HepG2 (cell line): ENCODE measurements around the gene UBE2O. TPM values are rescaled to one million over a fixed set of nuclear protein-coding genes. Genes with fewer than 3 reads are reported as not detected.

Source experiments
- ARNT2 ChIP-seq: sonication (generic); formaldehyde crosslinking; IDR thresholded peaks from 2 replicates; pipeline ENCODE4 v1.8.0; 2022; ENCODE audit warnings: mild to moderate bottlenecking, low read depth, missing genetic modification reagents, moderate library complexity
- ETV5 ChIP-seq: IDR thresholded peaks from 2 replicates; pipeline ENCODE4 v1.6.1; 2018; ENCODE audit warnings: missing biosample characterization, missing genetic modification reagents, inconsistent platforms, borderline replicate concordance
- FOXP1 ChIP-seq, 2 experiments: fragments of 450-650 bp in 1 of 2; IDR thresholded peaks; 2 replicates each; pipeline ENCODE4 v1.6.1; 2017 to 2018; ENCODE audit warnings: antibody characterized with exemption in 1 of 2
- HNRNPH1 ChIP-seq: fragments of 200-400 bp; formaldehyde crosslinking; optimal IDR thresholded peaks from 2 replicates; pipeline ENCODE3; 2017; ENCODE audit warnings: mild to moderate bottlenecking, low read depth, low read length
- ISL2 ChIP-seq: sonication (generic); formaldehyde crosslinking; IDR thresholded peaks from 2 replicates; pipeline ENCODE4 v1.5.0; 2020; ENCODE audit warnings: missing genetic modification reagents
- JUND ChIP-seq: sonication (generic); formaldehyde crosslinking; IDR thresholded peaks from 2 replicates; pipeline ENCODE4 v1.8.0; 2022; ENCODE audit warnings: mild to moderate bottlenecking, missing genetic modification reagents
- MED13 ChIP-seq: sonication (generic); formaldehyde crosslinking; IDR thresholded peaks from 2 replicates; pipeline ENCODE4 v1.5.0; 2020; ENCODE audit warnings: missing genetic modification reagents
- NRL ChIP-seq: sonication (generic); formaldehyde crosslinking; IDR thresholded peaks from 2 replicates; pipeline ENCODE4 v1.5.0; 2020; ENCODE audit warnings: missing genetic modification reagents, mild to moderate bottlenecking, moderate library complexity, borderline replicate concordance
- SPEN ChIP-seq: sonication (generic); formaldehyde crosslinking; IDR thresholded peaks from 2 replicates; pipeline ENCODE4 v1.5.1; 2020; ENCODE audit warnings: low read depth, mild to moderate bottlenecking, missing genetic modification reagents
- TARDBP ChIP-seq: sonication (generic); formaldehyde crosslinking; IDR thresholded peaks from 2 replicates; pipeline ENCODE4 v1.8.0; 2022; ENCODE audit warnings: mild to moderate bottlenecking, missing genetic modification reagents
- ZBTB10 ChIP-seq: sonication (generic); formaldehyde crosslinking; IDR thresholded peaks from 2 replicates; pipeline ENCODE4 v1.4.0; 2020; ENCODE audit warnings: missing genetic modification reagents, borderline replicate concordance
- ZFAT ChIP-seq: sonication (generic); formaldehyde crosslinking; conservative IDR thresholded peaks from 2 replicates; pipeline ENCODE4 v1.8.1; 2023; ENCODE audit warnings: missing genetic modification reagents, inconsistent platforms
- ZGPAT ChIP-seq: IDR thresholded peaks from 2 replicates; pipeline ENCODE4 v1.6.1; 2016; ENCODE audit warnings: mild to moderate bottlenecking
- ZNF230 ChIP-seq: sonication (generic); formaldehyde crosslinking; IDR thresholded peaks from 2 replicates; pipeline ENCODE4 v1.4.0; 2020; ENCODE audit warnings: mild to moderate bottlenecking, missing genetic modification reagents
- ZNF282 ChIP-seq: fragments of 450-650 bp; IDR thresholded peaks from 2 replicates; pipeline ENCODE4 v1.6.1; 2018; ENCODE audit not compliant: partially characterized antibody
- ZNF615 ChIP-seq: sonication (generic); formaldehyde crosslinking; IDR thresholded peaks from 2 replicates; pipeline ENCODE4 v1.5.0; 2020; ENCODE audit warnings: mild to moderate bottlenecking, missing genetic modification reagents, borderline replicate concordance
- ZNF639 ChIP-seq: conservative IDR thresholded peaks from 2 replicates; pipeline ENCODE4 v1.6.1; 2018; ENCODE audit warnings: missing genetic modification reagents
- ZNF710 ChIP-seq: sonication (generic); formaldehyde crosslinking; IDR thresholded peaks from 2 replicates; pipeline ENCODE4 v1.5.0; 2020; ENCODE audit warnings: mild to moderate bottlenecking, missing genetic modification reagents, borderline replicate concordance
- ZNF784 ChIP-seq: sonication (generic); formaldehyde crosslinking; IDR thresholded peaks from 2 replicates; pipeline ENCODE4 v1.5.1; 2020; ENCODE audit warnings: missing genetic modification reagents, mild to moderate bottlenecking, borderline replicate concordance
- polyA plus RNA-seq, 8 experiments: library from polyadenylated mRNA; depleted of rRNA in 3 of 8; stranded (reverse) in 7 of 8; unstranded in 1 of 8; fragments of >200 nt; fragmentation: Illumina TruSeq in 4 of 8; extraction: Trizol in 4 of 8; gene quantifications; 2 replicates each; pipeline versions ENCODE4 v1.2.1 to v1.2.3, GENCODE V29; 2011 to 2016; ENCODE audit warnings: low read depth in 4 of 8, missing spikeins in 1 of 8, mixed read lengths in 1 of 8; ENCODE audit not compliant: insufficient read depth in 1 of 8
- total RNA-seq, 5 experiments: library from RNA; depleted of rRNA; stranded (reverse); fragments of >200 nt; fragmentation: Illumina TruSeq; extraction: Trizol; gene quantifications; 2 replicates each; pipeline ENCODE4 v1.2.3, GENCODE V29; 2016; ENCODE audit warnings: low read depth in 1 of 5

UBE2O gene
- total and polyA plus RNA-seq, 2 of the 13 experiments (the other 11 are each of a cell fraction or from before 2014, with no cell fraction given): 21.5 to 23.5 TPM

- TF ChIP-seq JUND (CRISPR knock-in tag) (no peak), ZBTB10 (peak; percentile 94), ZFAT (CRISPR knock-in tag) (peak; percentile 14; the same call in 1 of the 2 replicates), HNRNPH1 (peak; percentile 73), MED13 (CRISPR knock-in tag) (peak; percentile 80), SPEN (CRISPR knock-in tag) (peak; percentile 73; the same call in 1 of the 2 replicates), ZNF282 (no peak), ISL2 (CRISPR knock-in tag) (peak; percentile 93), ZGPAT (CRISPR knock-in tag) (peak; percentile 86), NRL (CRISPR knock-in tag) (no peak; the same call in 1 of the 2 replicates), ZNF615 (peak; percentile 18; the same call in 1 of the 2 replicates), ARNT2 (CRISPR knock-in tag) (peak; percentile 21), ZNF639 (0 out of 2 replicates have a peak, but pooled peaks have one; percentile 44), ZNF710 (peak; percentile 96; the same call in 1 of the 2 replicates), ZNF230 (CRISPR knock-in tag) (peak; percentile 67; the same call in 1 of the 2 replicates), ETV5 (peak; percentile 80; the same call in 1 of the 2 replicates), FOXP1 (IDR thresholded peaks at IDR 0.05) (no peak), FOXP1 (CRISPR knock-in tag; IDR thresholded peaks at IDR 0.05) (peak; percentile 50; the same call in 1 of the 2 replicates), ZNF784 (no peak; the same call in 1 of the 2 replicates), TARDBP (CRISPR knock-in tag) (peak; percentile 85; the same call in 1 of the 2 replicates)
Observed at GRCh38 chr17:76382351-76382802, 70.6 kb downstream of the UBE2O start (continued).
